Stimulated activated CD8-positive, alpha-beta memory T cell treated with anti-CD3 and anti-CD28 coated beads, Interleukin-4, amount 100 ng/mL, for 4 hours (primary cell): ENCODE measurements around the gene PLTP.
"Not testable (repeated sequence)": the region's sequence is repeated elsewhere in the genome, so short reads cannot be mapped to it uniquely, and the experiment has no call there.

ENCODE experiments used
- DNase-seq, 2 donors: peaks; one replicate each; pipeline ENCODE4 v3.0.0-alpha.2; 2020; ENCODE audit warnings: low read depth in 2 of 2, low spot score in 1 of 2

The PLTP gene, protein sequence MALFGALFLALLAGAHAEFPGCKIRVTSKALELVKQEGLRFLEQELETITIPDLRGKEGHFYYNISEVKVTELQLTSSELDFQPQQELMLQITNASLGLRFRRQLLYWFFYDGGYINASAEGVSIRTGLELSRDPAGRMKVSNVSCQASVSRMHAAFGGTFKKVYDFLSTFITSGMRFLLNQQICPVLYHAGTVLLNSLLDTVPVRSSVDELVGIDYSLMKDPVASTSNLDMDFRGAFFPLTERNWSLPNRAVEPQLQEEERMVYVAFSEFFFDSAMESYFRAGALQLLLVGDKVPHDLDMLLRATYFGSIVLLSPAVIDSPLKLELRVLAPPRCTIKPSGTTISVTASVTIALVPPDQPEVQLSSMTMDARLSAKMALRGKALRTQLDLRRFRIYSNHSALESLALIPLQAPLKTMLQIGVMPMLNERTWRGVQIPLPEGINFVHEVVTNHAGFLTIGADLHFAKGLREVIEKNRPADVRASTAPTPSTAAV

DNA sequence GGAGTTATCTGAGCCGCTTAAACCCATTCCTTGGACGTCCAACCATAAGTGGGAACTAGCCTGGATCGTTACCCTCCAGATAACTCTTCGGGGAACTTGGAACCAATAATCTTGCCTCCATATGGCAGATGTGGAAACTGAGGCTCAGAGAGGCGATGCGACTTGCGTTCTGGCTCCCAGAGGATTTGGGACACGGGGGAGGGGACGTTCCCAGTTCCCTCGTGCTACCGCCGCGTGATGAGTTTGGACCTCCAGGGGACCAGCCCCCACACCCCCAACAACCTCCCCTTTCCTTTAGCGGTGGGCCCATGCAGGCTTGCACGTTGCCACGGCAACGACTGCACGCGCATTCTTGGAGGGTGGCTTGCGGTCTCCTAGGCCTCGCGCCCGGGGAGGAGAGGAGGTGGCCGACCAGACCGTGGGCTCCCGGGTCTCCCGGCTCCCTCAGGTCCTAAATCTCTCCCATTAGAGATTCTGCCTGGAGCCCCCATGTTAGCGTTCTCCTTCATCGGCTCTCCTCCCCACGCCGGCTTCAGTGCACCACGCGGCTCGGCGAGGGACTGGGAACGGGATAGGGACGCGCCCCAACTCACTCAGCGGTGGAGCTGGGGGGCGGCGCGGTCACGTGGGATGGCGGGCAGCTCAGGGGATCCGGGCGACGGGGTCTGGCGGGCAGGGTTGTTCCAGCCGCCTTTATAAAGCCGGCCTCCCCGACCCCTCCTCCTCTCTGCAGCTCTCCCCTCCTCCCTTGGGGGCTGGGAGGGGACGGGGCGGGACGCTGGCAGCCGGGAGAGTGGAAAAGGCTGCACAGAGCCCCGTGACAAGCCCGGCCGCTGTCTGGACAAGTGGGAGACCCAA is at the start of gene PLTP:
Gene PLTP (minus strand): TSS at position 670 of the 858 bp plus-strand sequence. CDS start 703 bp downstream, outside the sequence.
- DNase-seq = no peak

DNA sequence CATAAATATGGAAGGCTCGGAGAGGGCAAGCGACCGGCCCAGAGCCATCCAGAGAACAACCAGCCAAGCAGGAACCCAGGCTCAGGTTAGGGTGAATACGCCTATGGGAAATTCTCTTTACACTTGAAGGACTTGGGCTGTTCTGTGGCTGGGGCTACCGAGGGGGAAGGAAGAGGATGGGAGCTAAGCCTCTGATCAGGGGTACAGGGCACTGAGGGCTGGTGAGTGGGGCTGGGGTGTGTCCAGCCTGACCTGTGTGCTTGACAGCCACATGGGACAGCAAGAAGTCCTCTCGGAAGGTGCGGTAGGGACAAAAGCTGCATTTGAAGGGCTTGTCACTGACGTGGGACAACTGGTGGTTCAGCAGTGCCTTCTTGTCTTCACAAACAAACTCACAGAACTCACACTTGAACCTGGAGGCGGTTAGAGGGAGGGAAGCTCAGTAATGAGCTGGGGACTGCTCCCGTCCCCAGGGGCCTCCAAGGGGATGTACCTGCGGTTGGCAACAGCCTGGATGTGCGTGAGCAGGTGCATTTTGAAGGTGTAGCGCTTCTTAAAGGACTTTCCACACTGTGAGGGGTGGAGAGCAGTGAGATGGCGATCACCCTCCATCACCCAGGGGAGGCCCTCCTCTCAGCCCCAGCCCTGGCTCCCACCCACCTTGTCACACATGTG is 48.1 kb upstream of the PLTP start:
- no peak for DNase-seq

DNA sequence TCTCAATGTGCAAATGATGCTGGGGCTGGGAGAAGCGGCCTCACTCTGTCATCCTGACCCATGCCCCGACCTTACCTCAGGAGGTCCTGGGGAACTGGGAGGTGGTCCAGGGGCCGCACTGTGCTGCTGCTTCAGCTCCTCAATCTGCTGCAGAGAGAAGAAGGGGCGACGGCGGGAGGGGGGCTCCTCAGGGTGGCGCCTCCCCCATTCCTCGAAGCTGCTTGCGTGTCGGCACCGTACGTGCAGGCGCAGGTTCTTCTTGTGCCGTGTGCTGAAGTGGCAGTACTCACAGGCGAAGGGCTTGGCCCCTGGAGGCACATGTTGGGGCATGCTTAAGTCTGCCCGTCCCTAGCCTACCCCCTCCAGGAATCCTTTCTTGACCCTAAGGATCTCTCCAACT is 47.2 kb upstream of the PLTP start:
- no peak for DNase-seq

DNA sequence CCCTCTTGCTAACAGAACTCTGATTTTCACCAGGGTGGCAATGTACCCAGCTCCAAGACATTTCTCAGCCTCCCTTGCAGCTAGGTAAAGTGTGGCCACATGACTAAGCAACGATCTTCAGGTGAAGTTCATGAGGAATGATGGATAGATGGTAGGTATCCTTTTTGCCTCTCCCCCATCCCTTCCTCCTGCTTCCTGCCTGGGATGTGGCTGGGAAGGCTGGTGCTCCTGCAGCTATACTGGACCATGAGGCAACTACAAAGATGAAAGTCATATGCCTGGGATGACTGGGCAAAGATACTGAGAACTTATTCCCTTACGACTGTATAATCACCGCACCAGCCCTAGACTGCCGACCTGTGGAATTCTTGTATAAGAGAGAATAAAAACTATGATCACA is 46.6 kb upstream of the PLTP start:
- DNase-seq = no peak

DNA sequence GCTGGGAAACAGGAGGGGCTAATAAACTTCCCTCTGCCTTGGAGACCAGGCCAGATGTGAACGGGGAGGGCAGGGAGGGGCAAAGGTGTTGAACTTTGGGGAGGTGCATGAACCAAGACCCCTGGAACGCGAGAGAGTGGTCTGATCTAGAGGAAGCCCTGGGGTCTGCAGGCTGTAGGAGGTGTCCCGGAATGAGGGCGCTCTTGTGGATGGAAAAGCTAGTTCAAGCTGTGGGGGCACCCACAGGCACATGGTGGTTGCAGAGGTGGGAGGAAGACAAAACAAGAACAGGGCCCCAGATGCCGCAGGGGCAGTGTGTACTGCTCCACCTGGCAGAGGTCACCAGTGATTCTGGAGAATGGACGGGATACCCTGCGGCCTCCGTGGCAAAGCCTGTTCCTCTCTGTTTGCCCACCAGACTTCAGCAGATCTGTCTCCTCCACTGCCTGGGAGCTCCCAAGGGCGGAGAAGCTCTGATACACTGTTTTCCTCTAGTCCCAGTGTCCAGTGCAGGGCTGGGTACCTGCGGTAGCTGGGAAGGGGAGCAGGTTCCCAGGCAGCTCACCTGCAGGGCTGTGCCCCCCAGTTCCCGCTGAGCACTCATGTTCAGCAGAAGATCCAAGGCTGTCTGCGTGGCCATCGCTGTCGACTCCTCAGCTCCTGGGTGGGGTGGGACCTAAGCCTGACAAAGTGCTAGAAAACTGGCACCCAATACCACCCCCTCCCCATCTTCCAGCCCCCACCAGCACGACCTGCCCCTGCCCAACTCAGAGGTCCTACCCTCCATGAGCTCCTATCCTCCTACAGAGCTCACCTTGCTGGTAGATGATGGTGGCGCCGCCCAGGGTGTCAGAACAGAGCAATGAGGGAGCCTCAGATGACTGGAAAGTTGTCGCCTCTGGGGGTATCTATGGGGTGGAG is 45.3 kb upstream of the PLTP start:
- DNase-seq = no peak

DNA sequence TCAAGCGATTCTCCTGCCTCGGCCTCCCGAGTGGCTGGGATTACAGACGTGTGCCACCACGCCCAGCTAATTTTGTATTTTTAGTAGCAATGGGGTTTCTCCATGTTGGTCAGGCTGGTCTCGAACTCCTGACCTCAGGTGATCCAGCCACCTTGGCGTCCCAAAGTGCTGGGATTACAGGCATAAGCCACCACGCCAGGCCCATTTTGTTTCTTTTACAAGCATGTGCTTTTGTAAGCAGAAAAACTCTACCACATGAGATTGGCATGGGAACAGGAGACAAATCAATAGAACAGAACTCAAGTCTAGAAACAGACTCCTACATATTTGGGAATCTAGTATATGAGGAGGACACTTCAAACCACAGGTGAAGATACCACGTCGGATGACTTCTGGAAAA is 44.4 kb upstream of the PLTP start:
- not testable (repeated sequence) for DNase-seq

DNA sequence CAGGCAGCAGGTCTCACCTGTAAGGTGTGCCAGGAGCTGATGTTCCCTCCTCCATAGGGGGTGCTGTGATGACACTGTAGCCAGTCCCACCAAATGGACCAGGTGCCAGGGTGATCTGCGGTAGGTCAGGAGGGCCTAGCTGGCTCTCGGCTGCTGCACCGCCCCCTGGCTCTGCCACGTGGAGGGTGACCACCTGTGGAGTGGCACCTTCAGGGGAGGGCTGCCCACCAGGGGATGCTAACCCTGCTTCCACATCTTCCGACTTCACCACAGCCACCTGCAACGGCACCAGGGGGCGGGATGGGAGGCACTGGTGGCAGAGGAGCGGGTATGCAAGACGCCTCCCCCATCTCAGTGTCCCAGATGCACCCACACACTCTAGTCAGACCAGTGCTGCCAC is 41.7 kb upstream of the PLTP start:
- DNase-seq = no peak

DNA sequence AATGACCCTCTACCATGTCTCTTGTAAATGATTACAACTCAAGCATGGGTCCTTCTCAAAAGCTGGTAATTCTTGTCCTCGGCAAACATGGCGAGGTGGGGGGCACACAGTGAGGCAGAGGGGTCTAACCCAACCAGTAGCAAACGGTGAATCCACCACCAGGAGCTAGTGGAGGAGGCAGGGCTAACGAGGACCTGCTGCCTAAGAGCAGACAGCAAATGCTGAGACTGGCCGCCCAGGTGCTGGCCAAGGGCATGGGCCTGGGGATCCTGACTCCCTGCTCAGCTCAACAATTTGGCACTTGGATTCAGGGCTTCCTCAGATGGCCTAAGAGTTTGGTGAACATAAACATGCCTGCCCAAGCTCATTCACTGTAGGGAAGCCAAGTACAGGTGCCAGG is 40.9 kb upstream of the PLTP start:
- no peak for DNase-seq

DNA sequence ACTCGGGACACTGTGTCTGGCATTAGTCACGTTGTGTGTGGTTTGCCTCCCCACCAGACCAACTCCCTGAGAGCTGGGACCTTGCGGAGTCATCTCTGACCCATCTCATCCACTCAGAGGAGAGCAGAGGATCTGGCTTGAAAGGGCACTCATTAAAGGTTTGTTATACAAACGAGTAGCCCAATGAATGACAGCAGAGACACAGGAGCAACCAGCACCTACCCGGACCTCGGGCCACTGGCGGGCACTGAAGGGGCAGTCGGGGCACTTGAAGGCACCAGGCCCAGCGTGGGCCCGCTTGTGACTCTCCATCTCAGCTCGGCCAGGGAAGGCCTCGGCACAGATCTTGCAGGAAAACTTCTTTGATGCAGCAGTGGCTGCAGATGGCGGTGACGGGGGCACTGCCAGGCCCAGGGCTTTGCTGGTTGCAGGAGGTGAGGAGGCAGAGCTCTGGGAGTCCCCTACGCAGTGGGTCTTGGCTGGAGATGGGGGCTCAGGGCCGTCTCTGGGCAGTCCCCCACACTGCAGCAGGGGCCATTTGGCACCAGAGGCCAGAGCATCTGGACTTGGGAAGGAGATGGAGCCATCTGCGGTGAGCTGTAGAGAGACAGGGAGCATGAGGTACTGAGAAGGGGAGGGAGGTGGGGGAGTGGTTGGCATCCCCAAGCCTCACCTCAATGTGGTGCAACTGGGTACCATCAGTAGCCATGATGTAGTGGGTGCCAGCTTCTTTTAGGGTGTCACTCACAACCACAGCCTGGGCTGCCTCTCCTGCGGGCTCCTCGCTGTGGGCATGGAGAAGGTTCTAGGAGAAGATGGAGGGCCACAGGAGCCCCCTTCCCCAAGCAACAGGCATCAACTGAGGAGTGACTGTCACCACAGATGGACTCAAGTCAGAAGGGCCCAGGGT is 40.2 kb upstream of the PLTP start:
- no peak for DNase-seq

DNA sequence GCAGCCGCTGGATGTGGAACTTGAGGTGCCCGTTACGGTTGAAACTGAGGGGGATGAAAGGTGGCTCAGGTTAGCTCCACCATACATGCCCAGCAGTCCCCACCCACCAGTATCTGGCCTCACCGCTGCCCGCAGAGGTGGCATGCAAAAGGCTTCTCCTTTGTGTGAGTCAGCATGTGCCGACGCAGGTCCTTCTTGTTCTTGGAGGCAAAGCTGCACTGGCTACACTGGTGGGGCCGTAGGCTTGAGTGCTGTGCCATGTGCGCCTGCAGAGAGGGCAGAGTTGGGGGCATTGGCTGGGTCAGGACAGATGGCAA is 38.3 kb upstream of the PLTP start:
- DNase-seq = no peak

DNA sequence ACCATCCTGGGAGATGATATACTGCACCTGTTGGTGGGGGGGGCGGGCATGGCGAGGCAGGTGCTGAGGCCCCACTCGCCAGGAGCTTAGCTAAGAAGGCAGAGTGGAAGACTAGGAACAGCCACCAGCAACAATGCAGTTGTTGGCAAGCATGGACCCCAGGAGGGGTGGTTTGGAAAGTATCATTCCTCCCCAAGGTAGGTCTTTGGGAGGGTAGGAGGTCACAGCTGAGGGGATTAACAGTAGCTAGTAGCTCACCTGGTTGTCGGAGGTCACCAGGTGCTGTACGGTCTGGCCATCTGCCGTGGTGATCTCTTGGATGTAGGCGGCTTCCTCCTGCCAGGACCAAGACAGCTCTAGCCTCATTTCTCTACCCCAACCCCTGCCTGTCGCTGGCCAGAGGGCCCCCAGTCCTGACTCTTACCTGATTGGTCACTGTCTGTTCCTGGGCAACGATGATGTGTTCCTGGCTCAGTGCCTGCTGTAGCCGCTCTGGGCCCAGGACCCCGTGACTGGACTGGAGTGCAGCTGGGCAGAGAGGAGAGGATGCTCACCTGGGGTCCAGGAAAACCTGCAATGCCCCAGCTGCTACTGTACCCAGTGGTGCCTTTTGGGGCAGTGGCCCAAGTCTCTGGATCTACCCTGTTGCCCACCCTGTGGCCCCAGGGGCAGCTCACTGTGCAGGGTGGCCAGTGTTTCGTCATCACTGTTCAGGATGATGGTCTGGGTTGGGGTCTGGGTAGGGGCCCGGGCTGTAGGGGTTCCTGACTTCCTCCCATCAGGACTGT is 37.8 kb upstream of the PLTP start:
- DNase-seq = no peak

DNA sequence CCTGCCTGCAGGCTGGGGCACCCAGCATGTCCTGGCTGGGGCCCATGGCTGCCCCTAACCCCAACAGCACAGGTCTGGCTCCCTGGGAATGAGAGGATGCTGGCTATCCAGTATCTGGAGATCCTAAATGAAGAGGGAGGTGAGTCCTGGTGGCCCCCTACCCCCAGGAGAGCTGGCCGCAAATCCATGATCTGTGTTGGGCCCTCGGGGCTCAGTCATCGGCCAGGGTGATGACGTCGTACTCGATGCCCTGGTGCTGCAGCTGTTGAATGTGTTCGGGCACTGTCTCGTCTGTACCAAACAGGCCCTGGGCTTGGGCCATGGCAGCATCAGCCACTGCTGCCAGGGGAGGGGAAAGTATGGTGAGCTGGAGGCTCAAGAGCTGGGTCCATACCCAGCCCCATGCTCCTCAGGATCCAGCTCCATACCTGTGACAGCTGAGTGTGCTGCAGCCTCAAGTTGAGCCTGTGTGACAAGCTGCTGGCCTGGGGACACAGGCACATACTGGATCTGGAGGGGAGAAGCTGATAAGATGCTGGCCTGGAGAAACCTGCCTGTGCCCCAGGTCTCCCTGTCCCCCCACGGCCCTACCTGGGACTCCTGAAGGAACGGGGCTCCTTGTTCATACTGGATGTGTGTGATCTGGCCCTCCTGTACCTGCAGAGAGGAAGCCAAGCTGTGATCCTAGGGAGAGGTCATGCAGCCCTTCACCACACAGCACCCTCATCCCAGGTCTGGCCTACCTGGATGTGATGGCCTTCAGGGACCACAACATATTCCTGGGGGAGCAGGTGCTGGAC is 37.0 kb upstream of the PLTP start:
- no peak for DNase-seq

DNA sequence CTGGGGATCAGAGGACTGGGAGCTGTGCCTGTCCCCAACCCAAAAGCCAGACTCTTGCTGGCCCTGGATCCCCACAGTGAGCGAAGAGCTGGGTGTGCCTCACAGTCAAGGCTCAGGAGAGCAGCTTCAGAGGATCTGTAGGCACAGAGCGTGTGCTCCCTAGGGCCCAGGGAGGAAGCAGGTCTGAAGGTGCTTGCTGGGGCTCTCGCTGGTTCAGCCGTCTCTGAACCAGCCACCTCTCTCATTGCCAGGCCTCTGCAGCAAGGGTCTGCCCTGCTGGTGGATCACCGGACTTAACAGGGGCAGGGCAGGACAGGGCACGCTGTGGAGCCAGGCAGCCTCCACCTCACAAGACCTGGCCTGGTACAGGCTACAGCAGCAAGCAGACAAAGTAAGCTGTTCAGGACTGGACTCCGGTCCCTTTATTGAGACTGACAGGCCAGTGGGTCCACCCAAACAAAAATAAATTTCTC is 36.3 kb upstream of the PLTP start:
- DNase-seq = no peak

DNA sequence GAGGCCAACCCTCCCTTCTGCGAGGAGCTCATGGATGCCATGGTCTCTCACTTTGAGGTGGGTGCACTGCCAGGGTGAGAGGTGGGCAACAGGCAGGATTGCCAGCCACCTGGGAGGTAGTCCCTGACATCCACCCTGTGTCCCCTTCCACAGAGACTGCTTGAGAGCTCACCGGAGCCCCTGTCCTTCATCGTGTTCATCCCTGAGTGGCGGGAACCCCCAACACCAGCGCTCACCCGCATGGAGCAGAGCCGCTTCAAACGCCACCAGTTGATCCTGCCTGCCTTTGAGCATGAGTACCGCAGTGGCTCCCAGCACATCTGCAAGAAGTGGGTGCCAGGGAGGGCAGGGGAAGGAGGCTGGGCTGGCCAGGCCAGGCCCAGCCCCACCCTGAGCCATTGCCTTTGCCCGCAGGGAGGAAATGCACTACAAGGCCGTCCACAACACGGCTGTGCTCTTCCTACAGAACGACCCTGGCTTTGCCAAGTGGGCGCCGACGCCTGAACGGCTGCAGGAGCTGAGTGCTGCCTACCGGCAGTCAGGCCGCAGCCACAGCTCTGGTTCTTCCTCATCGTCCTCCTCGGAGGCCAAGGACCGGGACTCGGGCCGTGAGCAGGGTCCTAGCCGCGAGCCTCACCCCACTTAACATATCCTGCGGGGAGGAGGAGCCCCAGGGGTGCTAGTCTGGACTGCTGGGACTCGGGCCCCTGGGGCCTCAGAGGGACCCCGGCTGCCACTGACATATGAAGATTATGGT is 35.3 kb upstream of the PLTP start:
- DNase-seq = no peak

DNA sequence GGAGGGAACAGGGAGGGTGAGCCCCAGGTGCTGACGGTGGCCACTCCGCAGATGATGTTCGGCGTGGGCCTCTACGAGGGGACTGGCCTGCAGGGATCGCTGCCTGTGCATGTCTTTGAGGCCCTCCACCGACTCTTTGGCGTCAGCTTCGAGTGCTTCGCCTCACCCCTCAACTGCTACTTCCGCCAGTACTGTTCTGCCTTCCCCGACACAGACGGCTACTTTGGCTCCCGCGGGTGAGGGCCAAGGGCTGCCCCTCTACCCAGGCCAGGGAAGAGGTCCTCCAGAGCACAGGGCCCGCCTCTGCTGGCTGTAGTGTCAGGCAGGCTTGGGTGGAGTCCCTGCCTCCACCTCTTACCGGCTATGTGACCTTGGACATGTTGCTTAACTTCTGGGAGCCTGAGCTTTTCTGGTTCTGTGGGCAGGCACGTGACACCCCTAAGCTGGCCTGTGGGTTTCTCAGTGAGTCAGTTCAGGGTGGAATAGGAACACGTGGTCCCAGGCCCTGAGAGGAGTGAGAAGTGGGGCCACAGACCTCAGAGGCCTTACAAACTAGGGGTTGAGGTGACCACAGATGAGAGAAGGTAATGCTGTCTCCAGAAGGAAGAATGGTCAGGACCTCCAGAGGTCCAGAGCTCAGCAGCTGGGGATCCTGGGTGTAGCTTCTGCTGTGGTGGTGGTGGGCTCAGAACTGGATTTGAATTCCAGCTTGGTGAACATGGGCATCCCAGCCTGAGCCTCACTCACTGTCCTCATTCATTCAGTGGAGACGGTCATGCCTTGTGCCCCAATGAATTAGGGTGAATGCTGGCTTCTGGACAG is 34.4 kb upstream of the PLTP start:
- DNase-seq = peak; percentile 18 to 57

DNA sequence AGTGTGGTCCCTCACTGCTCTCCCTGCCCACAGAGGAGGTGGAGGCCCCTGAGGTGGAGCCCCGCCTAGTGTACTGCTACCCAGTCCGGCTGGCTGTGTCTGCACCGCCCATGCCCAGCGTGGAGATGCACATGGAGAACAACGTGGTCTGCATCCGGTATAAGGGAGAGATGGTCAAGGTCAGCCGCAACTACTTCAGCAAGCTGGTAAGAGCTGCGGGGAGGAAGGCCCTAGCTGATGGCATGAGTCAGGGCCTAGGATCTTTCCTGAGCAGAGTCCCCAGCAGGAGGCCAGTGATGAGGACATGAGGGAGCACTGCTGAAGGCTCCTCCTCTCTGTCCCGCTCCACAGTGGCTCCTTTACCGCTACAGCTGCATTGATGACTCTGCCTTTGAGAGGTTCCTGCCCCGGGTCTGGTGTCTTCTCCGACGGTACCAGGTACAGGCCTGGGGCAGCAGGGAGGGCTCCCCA is 33.8 kb upstream of the PLTP start:
- DNase-seq = no peak
